IPS-NIHi11 (cell line): ENCODE data around the gene TNS1.

ENCODE experiments used
- DNase-seq: peaks from one replicate; pipeline ENCODE4 v3.0.0; 2012; ENCODE audit warnings: mixed read lengths, low spot score

The TNS1 gene

GRCh38 chr2:217998926-217999594 is 3.7 kb downstream of the TNS1 start:
- DNase-seq = no peak

GRCh38 chr2:217997510-217997909 is 5.3 kb downstream of the TNS1 start:
- no peak for DNase-seq

GRCh38 chr2:217996361-217996760 is 6.4 kb downstream of the TNS1 start:
- DNase-seq = no peak

GRCh38 chr2:217995731-217996231 is 7.0 kb downstream of the TNS1 start:
- no peak for DNase-seq

GRCh38 chr2:217994776-217995274 is 8.0 kb downstream of the TNS1 start:
- no peak for DNase-seq

GRCh38 chr2:217993817-217994463 is 8.9 kb downstream of the TNS1 start:
- peak; percentile 92 for DNase-seq

GRCh38 chr2:217993138-217993537 is 9.7 kb downstream of the TNS1 start:
- no peak for DNase-seq

- DNase-seq = no peak
Measured at GRCh38 chr2:217992061-217992460, 10.7 kb downstream of the TNS1 start.

GRCh38 chr2:217990791-217991465 is 11.9 kb downstream of the TNS1 start:
- DNase-seq = no peak

- DNase-seq = no peak
Measured at GRCh38 chr2:217990389-217990788, 12.4 kb downstream of the TNS1 start.

- no peak for DNase-seq
Measured at GRCh38 chr2:217989221-217989948, 13.4 kb downstream of the TNS1 start.

- no peak for DNase-seq
Measured at GRCh38 chr2:217988840-217989204, 14.0 kb downstream of the TNS1 start.

- DNase-seq = peak; percentile 89
Measured at GRCh38 chr2:217988014-217988839, 14.6 kb downstream of the TNS1 start.

- no peak for DNase-seq
Measured at GRCh38 chr2:217987391-217987790, 15.4 kb downstream of the TNS1 start.

GRCh38 chr2:217986256-217986961 is 16.4 kb downstream of the TNS1 start:
- DNase-seq = no peak

GRCh38 chr2:217983276-217984233 is 19.2 kb downstream of the TNS1 start:
- DNase-seq = no peak

GRCh38 chr2:217981971-217982370 is 20.8 kb downstream of the TNS1 start:
- DNase-seq = no peak

- DNase-seq = no peak
Measured at GRCh38 chr2:217981084-217981730, 21.6 kb downstream of the TNS1 start.

GRCh38 chr2:217980591-217980990 is 22.2 kb downstream of the TNS1 start:
- DNase-seq = no peak
